ENCODE results near the gene MNX1.

Gene MNX1

DNA sequence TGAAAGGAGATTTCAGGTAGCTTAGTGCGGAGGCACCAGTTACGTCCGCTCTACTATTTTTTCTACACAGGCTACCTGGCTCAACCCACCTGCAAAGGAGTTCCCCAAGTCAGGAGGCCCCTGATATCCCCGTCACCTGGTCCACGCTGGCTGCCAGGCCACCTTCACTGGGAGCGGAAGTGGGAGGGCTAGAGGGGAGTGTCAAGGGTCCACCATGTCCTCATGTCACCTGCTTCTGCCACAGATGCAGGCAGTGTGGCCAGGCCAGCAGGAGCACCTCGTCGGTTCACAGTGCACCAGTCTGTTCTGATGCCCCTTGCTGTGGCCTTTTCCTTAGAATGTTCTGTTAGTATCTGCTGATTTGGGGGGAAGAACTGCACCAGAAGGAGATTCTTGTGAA is 44.1 kb downstream of the MNX1 start:
- DNase-seq = no peak

DNA sequence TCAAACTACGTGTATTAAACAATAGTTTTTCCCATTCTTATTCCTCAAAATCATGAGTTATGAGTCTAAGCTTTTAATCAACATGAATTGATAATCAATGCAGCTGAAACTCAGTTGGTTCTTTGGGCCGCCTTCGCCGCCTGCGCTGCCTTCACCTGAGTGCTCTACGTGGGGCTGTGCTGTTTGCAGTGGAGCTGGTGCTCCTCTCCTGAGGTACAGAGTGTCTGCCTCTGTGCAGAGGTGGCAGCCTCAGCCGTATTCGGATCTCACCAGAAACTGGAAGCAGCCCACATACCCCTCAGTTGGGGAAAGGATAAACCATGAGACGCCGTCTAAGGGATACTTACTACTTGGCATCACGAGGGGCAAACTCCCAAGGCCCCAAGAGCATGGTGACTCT is 45.5 kb downstream of the MNX1 start:
- no peak for DNase-seq

DNA sequence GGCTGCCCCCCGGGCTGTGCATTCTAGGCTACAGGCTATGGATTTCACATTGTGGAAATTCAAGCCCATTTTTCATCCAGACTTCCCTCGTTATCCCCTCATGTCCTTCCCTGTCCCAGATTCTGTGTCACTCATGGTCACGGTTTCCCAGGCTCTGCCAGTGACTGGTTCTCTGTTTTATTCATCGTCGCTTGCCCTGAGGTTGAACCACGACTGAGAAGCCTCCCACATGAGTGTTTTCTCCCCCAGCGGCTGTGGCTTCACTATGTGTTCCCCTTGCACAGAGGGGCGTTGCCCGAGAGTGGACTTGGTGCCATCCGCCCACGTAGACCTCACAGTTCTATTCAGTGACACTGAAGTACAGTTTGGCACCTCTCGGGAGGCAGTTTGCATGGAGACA is 47.0 kb downstream of the MNX1 start:
- DNase-seq = no peak

DNA sequence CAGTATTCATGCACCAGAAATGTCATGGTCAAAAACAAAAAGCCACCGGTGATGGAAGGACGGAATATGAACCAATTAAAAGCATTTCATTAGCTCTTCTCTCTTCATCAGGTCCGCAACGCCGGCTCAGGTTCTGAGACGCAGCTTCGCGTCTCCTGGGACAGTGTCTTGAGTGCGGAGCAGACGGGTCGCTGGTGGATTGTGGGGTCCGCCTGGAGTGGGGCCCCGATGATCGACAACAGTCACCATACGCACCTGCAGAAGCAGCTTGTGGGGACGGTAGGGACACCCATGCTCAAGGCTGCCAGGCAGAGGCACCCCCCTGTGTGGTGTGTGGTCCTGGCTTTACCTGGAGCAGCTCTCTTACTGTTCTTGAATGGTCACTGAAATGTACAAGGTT is 47.6 kb downstream of the MNX1 start:
- DNase-seq = no peak

DNA sequence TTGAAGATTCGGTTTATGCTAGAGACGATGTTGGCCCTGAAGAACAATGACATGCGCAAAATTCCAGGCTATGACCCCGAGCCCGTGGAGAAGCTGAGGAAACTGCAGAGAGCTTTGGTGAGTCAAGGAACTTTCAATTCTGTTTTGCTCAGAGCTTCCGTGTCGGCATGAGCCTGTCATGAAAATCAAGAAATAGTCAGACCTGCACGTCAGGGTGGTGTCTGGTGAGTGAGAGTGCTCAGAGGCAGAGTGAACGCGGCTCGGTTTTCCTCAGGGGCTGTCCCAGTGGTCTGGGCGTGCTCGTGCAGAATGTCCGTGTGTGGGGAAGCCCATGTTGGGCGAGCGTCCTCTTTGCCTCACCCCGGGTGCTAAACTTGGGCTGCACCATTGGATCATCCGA is 48.3 kb downstream of the MNX1 start:
- no peak for DNase-seq

DNA sequence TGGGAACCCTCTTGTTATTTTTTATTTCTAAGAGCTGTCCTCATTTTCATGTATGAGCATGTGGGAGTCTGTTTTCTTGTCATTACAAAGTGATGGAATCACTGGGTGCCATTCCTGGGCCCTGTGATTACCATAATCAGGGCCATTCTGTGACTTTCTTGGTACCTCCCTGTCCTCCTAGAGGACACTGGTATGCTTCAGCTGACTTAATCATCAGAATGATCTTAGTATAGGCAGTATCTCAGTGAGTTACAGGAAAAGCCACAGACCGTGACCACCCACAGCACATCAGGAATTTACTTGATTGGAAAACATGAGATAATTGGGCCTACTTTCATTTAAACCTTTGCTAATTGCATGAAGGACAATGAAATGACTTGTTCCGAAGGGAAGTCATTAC is 53.7 kb downstream of the MNX1 start:
- DNase-seq = no peak

DNA sequence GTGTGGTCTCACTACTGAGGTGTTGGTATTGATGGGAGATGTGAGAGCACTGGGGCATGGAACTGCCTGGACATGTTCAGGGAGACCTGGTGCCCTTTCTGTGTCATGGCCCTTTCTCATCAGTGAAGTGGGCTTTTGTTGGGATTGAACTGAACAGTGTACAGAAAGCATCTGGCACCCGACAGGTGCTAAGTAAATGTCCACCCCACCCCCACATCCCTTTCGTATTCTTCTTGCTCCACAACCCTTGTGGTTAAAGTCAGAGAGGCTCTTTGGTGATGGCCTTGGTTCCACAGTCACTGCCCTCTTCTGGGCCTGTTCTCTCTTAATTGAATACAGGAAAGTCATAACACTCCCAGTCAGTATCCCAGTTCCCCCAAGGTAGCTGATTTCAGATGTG is 55.5 kb downstream of the MNX1 start:
- no peak for DNase-seq

All from activated CD4-positive, CD25-positive, alpha-beta regulatory T cell (primary cell).